ENCODE measurements around the gene CBY2.

- TF ChIP-seq CTCF (conservative IDR thresholded peaks at IDR 0.05; ENCODE audit: low read depth, low read length) (no peak), EZH2 (IDR thresholded peaks at IDR 0.05; ENCODE audit: low read length, unreplicated experiment) (no peak)
These were observed 21.0 kb upstream of the CBY2 start for GRCh38 chr13:45681113-45681512.
